ENCODE results near the gene GADD45GIP1.

- TF ChIP-seq CTCF (conservative IDR thresholded peaks at IDR 0.05 in 1 of 2, IDR thresholded peaks at IDR 0.05 in 1 of 2; ENCODE audit: extremely low read depth in 1 of 2, insufficient read depth in 1 of 2, low read depth in 1 of 2, low read length in 2 of 2): no peak
- TF ChIP-seq EZH2 (IDR thresholded peaks at IDR 0.05; ENCODE audit: borderline replicate concordance, low read length): no peak
Observed at GRCh38 chr19:12937927-12938778, 18.9 kb downstream of the GADD45GIP1 start, which contains the start of gene CALR.

Data from mammary epithelial cell (primary cell).